Activated T-helper 2 cell treated with anti-CD3 and anti-CD28 coated beads, Interferon-gamma antibody, Interleukin-2, Interleukin-4, amounts not matched to agents 10 μg/mL and 5 μg/mL and 100 μg/mL, durations not matched to agents 14 hours and 24 hours and 36 hours (primary cell): ENCODE data around the gene DAPK1. TPM values are rescaled to one million over a fixed set of nuclear protein-coding genes. Genes with fewer than 3 reads are reported as not detected.
A peak's percentile ranks its signal among the peaks of the same experiment; 100 is the strongest.

Source experiments
- DNase-seq: peaks from one replicate; pipeline ENCODE4 v3.0.0; 2021; ENCODE audit warnings: low spot score
- H3K27ac Mint-ChIP-seq: one replicate; pipeline ENCODE4 v1.8.0; 2021; ENCODE audit warnings: mixed read lengths
- H3K27me3 Mint-ChIP-seq: one replicate; pipeline ENCODE4 v1.8.0; 2021; ENCODE audit warnings: low read depth, mixed read lengths
- H3K36me3 Mint-ChIP-seq: one replicate; pipeline ENCODE4 v1.8.0; 2021; ENCODE audit warnings: low read depth, mixed read lengths
- H3K4me1 Mint-ChIP-seq: one replicate; pipeline ENCODE4 v1.8.0; 2021; ENCODE audit warnings: low read depth, mixed read lengths
- H3K4me3 Mint-ChIP-seq: one replicate; pipeline ENCODE4 v1.8.0; 2021; ENCODE audit warnings: low read depth, mild to moderate bottlenecking, moderate library complexity, mixed read lengths
- H3K9me3 Mint-ChIP-seq: one replicate; pipeline ENCODE4 v1.8.0; 2021; ENCODE audit warnings: mixed read lengths
- intact Hi-C: fragments of 100-400 bp; cut with micrococcal nuclease; formaldehyde crosslinking; loops from one replicate; pipeline ENCODE4 v1.15.1; 2023
- total RNA-seq: library from RNA; stranded (reverse); gene quantifications from 2 replicates; pipeline ENCODE4 v1.2.3, GENCODE V29; 2022

Gene DAPK1
- total RNA-seq, 1 donor from 2014 or later = 39.1 TPM

GRCh38 chr9:87683751-87684626, 186.3 kb downstream of the DAPK1 start:
- H3K4me3 Mint-ChIP-seq = no peak overlapping the region
- peaks cover 2% of the 10 kb centered on the region for H3K27me3 Mint-ChIP-seq
- no peak overlapping the region for H3K27ac Mint-ChIP-seq
- peaks cover 4% of the 10 kb centered on the region for H3K36me3 Mint-ChIP-seq
- intact Hi-C loops = no loop called here
- peaks cover 11% of the 10 kb centered on the region for H3K4me1 Mint-ChIP-seq
- no peaks in the 10 kb centered on the region for H3K9me3 Mint-ChIP-seq
- DNase-seq = no peak

GRCh38 chr9:87684627-87685219, 187.1 kb downstream of the DAPK1 start:
- Mint-ChIP-seq H3K36me3 (peaks cover 4% of the 10 kb centered on the region), H3K27me3 (peaks cover 6% of the 10 kb centered on the region), H3K27ac (no peak overlapping the region), H3K4me3 (no peak overlapping the region), H3K9me3 (no peaks in the 10 kb centered on the region), H3K4me1 (peaks cover 11% of the 10 kb centered on the region)
- intact Hi-C loops = no loop called here
- no peak for DNase-seq

- Mint-ChIP-seq H3K4me3 (peak overlapping the region; percentile 0), H3K9me3 (no peaks in the 10 kb centered on the region)
These were observed 187.8 kb downstream of the DAPK1 start for GRCh38 chr9:87685441-87685840.

GRCh38 chr9:87685871-87686519, 188.3 kb downstream of the DAPK1 start:
- no peaks in the 10 kb centered on the region for H3K9me3 Mint-ChIP-seq
- no peak overlapping the region for H3K27ac Mint-ChIP-seq
- H3K27me3 Mint-ChIP-seq = peaks cover 8% of the 10 kb centered on the region
- H3K4me3 Mint-ChIP-seq = no peak overlapping the region
- intact Hi-C loops = no loop called here
- H3K4me1 Mint-ChIP-seq = peaks cover 11% of the 10 kb centered on the region
- peaks cover 4% of the 10 kb centered on the region for H3K36me3 Mint-ChIP-seq
- DNase-seq = no peak

More at GRCh38 chr9:87685441-87685840, 187.8 kb downstream of the DAPK1 start:
- intact Hi-C loops = no loop called here
- H3K36me3 Mint-ChIP-seq = peaks cover 4% of the 10 kb centered on the region
- H3K4me1 Mint-ChIP-seq = peaks cover 11% of the 10 kb centered on the region
- no peak overlapping the region for H3K27ac Mint-ChIP-seq
- peaks cover 8% of the 10 kb centered on the region for H3K27me3 Mint-ChIP-seq
- DNase-seq = no peak

- no peak overlapping the region for H3K27ac Mint-ChIP-seq
- H3K4me3 Mint-ChIP-seq = no peak overlapping the region
- no peaks in the 10 kb centered on the region for H3K9me3 Mint-ChIP-seq
- H3K36me3 Mint-ChIP-seq = peaks cover 4% of the 10 kb centered on the region
- H3K27me3 Mint-ChIP-seq = peaks cover 9% of the 10 kb centered on the region
- intact Hi-C loops = no loop called here
- no peak for DNase-seq
- peaks cover 11% of the 10 kb centered on the region for H3K4me1 Mint-ChIP-seq
These were observed 188.9 kb downstream of the DAPK1 start for GRCh38 chr9:87686520-87687090.

- Mint-ChIP-seq H3K27ac (no peak overlapping the region), H3K4me1 (peaks cover 11% of the 10 kb centered on the region), H3K9me3 (no peaks in the 10 kb centered on the region), H3K36me3 (peaks cover 4% of the 10 kb centered on the region), H3K4me3 (no peak overlapping the region), H3K27me3 (peaks cover 11% of the 10 kb centered on the region)
- DNase-seq = no peak
- intact Hi-C loops = no loop called here
These were observed 189.5 kb downstream of the DAPK1 start for GRCh38 chr9:87687207-87687606.

GRCh38 chr9:87694236-87694755, 196.6 kb downstream of the DAPK1 start:
- Mint-ChIP-seq H3K27me3 (peaks cover 8% of the 10 kb centered on the region), H3K36me3 (peaks cover 6% of the 10 kb centered on the region), H3K27ac (no peak overlapping the region), H3K9me3 (peaks cover 15% of the 10 kb centered on the region), H3K4me1 (no peaks in the 10 kb centered on the region), H3K4me3 (no peak overlapping the region)
- intact Hi-C loops = no loop called here
- DNase-seq = no peak

GRCh38 chr9:87695523-87695922, 197.9 kb downstream of the DAPK1 start:
- no peaks in the 10 kb centered on the region for H3K4me1 Mint-ChIP-seq
- peaks cover 15% of the 10 kb centered on the region for H3K9me3 Mint-ChIP-seq
- H3K4me3 Mint-ChIP-seq = no peak overlapping the region
- no peak overlapping the region for H3K27ac Mint-ChIP-seq
- H3K36me3 Mint-ChIP-seq = peaks cover 6% of the 10 kb centered on the region
- intact Hi-C loops = no loop called here
- H3K27me3 Mint-ChIP-seq = peaks cover 3% of the 10 kb centered on the region
- DNase-seq = no peak

- no peak overlapping the region for H3K4me3 Mint-ChIP-seq
- no peaks in the 10 kb centered on the region for H3K4me1 Mint-ChIP-seq
- no peak overlapping the region for H3K27ac Mint-ChIP-seq
- no peak for DNase-seq
- H3K36me3 Mint-ChIP-seq = peaks cover 6% of the 10 kb centered on the region
- H3K9me3 Mint-ChIP-seq = peaks cover 15% of the 10 kb centered on the region
- intact Hi-C loops = no loop called here
- H3K27me3 Mint-ChIP-seq = peaks cover 2% of the 10 kb centered on the region
These were observed 199.0 kb downstream of the DAPK1 start for GRCh38 chr9:87696641-87697040.

- intact Hi-C loops = no loop called here
- DNase-seq = no peak
- Mint-ChIP-seq H3K27ac (no peak overlapping the region), H3K9me3 (peaks cover 8% of the 10 kb centered on the region), H3K36me3 (peaks cover 5% of the 10 kb centered on the region), H3K4me1 (no peaks in the 10 kb centered on the region), H3K4me3 (no peak overlapping the region), H3K27me3 (no peaks in the 10 kb centered on the region)
These were observed 200.6 kb downstream of the DAPK1 start for GRCh38 chr9:87698069-87698809.

- H3K27me3 Mint-ChIP-seq = no peaks in the 10 kb centered on the region
- no peak overlapping the region for H3K27ac Mint-ChIP-seq
- DNase-seq = no peak
- no peak overlapping the region for H3K4me3 Mint-ChIP-seq
- no peaks in the 10 kb centered on the region for H3K4me1 Mint-ChIP-seq
- intact Hi-C loops = no loop called here
- no peaks in the 10 kb centered on the region for H3K9me3 Mint-ChIP-seq
- no peaks in the 10 kb centered on the region for H3K36me3 Mint-ChIP-seq
These were observed 202.2 kb downstream of the DAPK1 start for GRCh38 chr9:87699835-87700234.

- H3K27me3 Mint-ChIP-seq = no peaks in the 10 kb centered on the region
- peaks cover 5% of the 10 kb centered on the region for H3K36me3 Mint-ChIP-seq
- intact Hi-C loops = no loop called here
These were observed 203.8 kb downstream of the DAPK1 start for GRCh38 chr9:87701491-87701890.

More at GRCh38 chr9:87701491-87701890, 203.8 kb downstream of the DAPK1 start:
- no peaks in the 10 kb centered on the region for H3K4me1 Mint-ChIP-seq
- no peak overlapping the region for H3K27ac Mint-ChIP-seq
- DNase-seq = no peak
- no peak overlapping the region for H3K4me3 Mint-ChIP-seq
- no peaks in the 10 kb centered on the region for H3K9me3 Mint-ChIP-seq
